ENCODE results near the gene MICALL2. TPM values are rescaled to one million over a fixed set of nuclear protein-coding genes. Genes with fewer than 3 reads are reported as not detected.

Gene MICALL2
- polyA plus RNA-seq, 2 donors = 20.9 to 50.7 TPM

DNA sequence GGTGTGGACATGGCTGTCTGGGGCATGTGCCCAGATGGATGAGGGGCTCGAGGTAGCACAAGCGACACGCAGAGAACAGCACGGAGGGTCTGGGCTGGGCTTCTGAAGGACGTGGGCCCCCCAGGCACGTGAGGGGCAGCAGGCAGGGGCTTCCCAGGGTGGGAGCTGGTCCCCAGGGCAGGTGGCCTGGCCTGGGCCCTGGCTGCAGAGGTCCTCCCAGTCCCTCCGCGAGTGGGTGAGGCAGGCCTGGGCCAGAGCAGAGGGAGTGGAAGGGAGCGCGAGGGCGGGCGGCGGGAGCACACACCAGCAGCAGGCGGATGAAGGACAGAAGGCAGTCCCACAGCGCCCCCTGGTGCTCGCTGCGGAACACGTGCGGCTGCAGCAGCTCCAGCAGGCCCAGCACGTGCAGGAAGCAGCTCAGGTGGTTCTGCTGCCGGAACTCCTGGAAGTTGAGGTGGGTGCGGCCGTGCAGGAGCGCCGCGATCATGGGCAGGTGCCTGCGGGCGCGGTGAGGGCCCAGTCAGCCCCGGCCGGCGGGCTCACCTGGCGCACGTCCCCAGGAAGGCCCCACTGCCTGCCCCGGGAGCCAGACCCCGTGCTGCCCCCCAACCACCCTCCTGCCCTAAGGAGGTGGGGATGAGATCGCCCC, 14.7 kb upstream of the MICALL2 start:
- peaks cover 3 to 13% of the 10 kb centered on the region in 2 donors for H3K4me1 ChIP-seq (ENCODE audit: control insufficient read depth in 2 of 2, insufficient read depth in 2 of 2, low read length in 1 of 2)
- no peaks in the 10 kb centered on the region for H3K27me3 ChIP-seq (ENCODE audit: control insufficient read depth in 1 of 2, insufficient read depth in 2 of 2, low read length in 2 of 2)
- H3K36me3 ChIP-seq (ENCODE audit: control insufficient read depth in 2 of 2, insufficient read depth in 2 of 2, low read length in 1 of 2) = peaks cover 18 to 75% of the 10 kb centered on the region in 2 donors
- peak overlapping the region in 1 of 2 donors; percentile 10 for H3K4me3 ChIP-seq (ENCODE audit: low read depth in 1 of 2, low read length in 2 of 2)
- 20 to 25% methylated on average over 30 to 37 of the region's 37 CpGs for WGBS, 2 donors
- H3K27ac ChIP-seq (ENCODE audit: low read depth in 2 of 2, low read length in 1 of 2) = peak overlapping the region; percentile 42 to 75
- no peaks in the 10 kb centered on the region for H3K9me3 ChIP-seq (ENCODE audit: control insufficient read depth in 2 of 2, insufficient read depth in 1 of 2, low read depth in 1 of 2, low read length in 1 of 2)

DNA sequence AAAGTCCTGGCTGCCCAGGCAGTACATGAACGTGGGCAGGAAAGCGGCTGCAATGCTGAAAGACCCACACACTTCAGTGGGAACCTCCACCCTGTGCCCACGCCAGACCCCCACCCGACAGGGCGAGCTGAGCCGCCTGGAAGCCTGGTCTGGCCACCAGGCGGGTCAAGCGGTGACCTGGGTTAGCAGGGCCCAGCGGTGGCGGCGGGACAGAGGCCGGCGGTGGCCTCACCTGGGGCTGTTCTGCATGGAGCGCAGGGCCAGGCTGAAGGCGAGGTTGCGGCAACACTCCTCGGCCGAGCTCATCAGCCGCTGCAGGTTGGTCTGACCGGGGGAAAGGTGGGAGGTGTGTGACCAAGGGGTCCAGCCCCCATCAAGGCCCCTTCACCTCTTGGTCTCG, 11.6 kb upstream of the MICALL2 start:
- H3K27me3 ChIP-seq (ENCODE audit: control insufficient read depth in 1 of 2, insufficient read depth in 2 of 2, low read length in 2 of 2) = no peaks in the 10 kb centered on the region
- no peak overlapping the region for H3K4me3 ChIP-seq (ENCODE audit: low read depth in 1 of 2, low read length in 2 of 2)
- H3K4me1 ChIP-seq (ENCODE audit: control insufficient read depth in 2 of 2, insufficient read depth in 2 of 2, low read length in 1 of 2) = peaks cover 3 to 20% of the 10 kb centered on the region in 2 donors
- peaks cover 3 to 48% of the 10 kb centered on the region in 2 donors for H3K36me3 ChIP-seq (ENCODE audit: control insufficient read depth in 2 of 2, insufficient read depth in 2 of 2, low read length in 1 of 2)
- H3K9me3 ChIP-seq (ENCODE audit: control insufficient read depth in 2 of 2, insufficient read depth in 1 of 2, low read depth in 1 of 2, low read length in 1 of 2) = no peaks in the 10 kb centered on the region
- WGBS, 2 donors = 93 to 96% methylated on average over 21 of the region's 21 CpGs
- no peak overlapping the region for H3K27ac ChIP-seq (ENCODE audit: low read depth in 2 of 2, low read length in 1 of 2)

DNA sequence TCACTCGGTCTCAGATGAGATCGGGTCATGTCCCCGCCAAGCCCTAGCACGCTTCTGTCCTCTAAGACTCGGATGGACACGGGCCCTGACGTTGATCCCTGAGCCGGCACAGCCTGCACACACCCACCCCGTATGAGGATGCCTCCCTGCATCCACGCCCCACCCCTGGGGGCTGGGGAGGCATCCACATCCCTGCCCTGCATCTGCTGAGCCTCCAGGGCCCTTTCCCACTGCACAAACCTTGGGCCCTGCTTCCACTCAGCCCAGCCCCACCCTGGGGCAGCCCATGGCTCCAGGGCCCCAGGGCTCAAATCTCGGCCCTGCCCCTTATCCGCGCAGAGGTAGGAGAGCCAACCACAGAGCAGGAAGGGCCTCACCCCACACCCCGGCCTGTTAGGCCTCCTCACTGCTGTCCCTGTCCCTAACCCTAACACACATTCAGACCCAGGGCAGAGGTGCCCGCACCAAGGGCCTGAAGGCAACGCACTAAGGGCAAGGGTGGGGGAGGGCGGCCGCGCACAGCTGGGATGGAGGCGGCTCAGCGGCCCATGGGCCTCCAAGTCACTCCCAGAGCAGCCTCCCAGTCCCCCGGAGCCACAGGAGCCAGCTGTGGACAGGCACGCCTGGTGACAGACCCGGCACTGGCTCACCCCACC, 9.5 kb upstream of the MICALL2 start:
- H3K4me1 ChIP-seq (ENCODE audit: control insufficient read depth in 2 of 2, insufficient read depth in 2 of 2, low read length in 1 of 2) = peaks cover 0 to 12% of the 10 kb centered on the region in 2 donors
- H3K27me3 ChIP-seq (ENCODE audit: control insufficient read depth in 1 of 2, insufficient read depth in 2 of 2, low read length in 2 of 2) = no peaks in the 10 kb centered on the region
- no peaks in the 10 kb centered on the region for H3K9me3 ChIP-seq (ENCODE audit: control insufficient read depth in 2 of 2, insufficient read depth in 1 of 2, low read depth in 1 of 2, low read length in 1 of 2)
- H3K36me3 ChIP-seq (ENCODE audit: control insufficient read depth in 2 of 2, insufficient read depth in 2 of 2, low read length in 1 of 2) = peaks cover 3 to 38% of the 10 kb centered on the region in 2 donors
- no peak overlapping the region for H3K4me3 ChIP-seq (ENCODE audit: low read depth in 1 of 2, low read length in 2 of 2)
- H3K27ac ChIP-seq (ENCODE audit: low read depth in 2 of 2, low read length in 1 of 2) = no peak overlapping the region
- WGBS, 2 donors = 82 to 83% methylated on average over 24 of the region's 24 CpGs

DNA sequence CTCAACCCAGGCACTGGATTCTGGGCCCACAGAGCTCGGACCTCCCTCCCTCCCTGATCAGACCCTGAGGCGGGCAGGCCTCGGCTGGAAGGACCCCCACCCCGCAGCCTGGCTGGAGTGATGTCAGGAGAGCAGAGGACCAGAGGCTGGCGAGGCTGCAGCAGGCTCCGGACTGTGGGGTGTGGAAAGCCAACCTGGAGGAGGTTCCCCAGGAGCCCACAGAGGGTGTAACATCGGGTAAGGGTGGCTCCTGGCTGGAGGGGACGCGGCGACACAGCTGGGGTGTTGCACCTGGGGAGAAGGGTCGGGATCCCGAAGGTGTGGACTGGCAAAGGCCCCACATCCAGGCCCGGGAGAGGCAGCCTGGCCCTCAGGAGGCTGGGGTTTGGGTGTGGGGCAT, 8.9 kb upstream of the MICALL2 start:
- no peaks in the 10 kb centered on the region for H3K9me3 ChIP-seq (ENCODE audit: control insufficient read depth in 2 of 2, insufficient read depth in 1 of 2, low read depth in 1 of 2, low read length in 1 of 2)
- H3K27me3 ChIP-seq (ENCODE audit: control insufficient read depth in 1 of 2, insufficient read depth in 2 of 2, low read length in 2 of 2) = no peaks in the 10 kb centered on the region
- H3K4me3 ChIP-seq (ENCODE audit: low read depth in 1 of 2, low read length in 2 of 2) = no peak overlapping the region
- 88 to 89% methylated on average over 13 of the region's 13 CpGs for WGBS, 2 donors
- H3K27ac ChIP-seq (ENCODE audit: low read depth in 2 of 2, low read length in 1 of 2) = no peak overlapping the region
- peaks cover 3 to 35% of the 10 kb centered on the region in 2 donors for H3K36me3 ChIP-seq (ENCODE audit: control insufficient read depth in 2 of 2, insufficient read depth in 2 of 2, low read length in 1 of 2)
- peaks cover 0 to 13% of the 10 kb centered on the region in 2 donors for H3K4me1 ChIP-seq (ENCODE audit: control insufficient read depth in 2 of 2, insufficient read depth in 2 of 2, low read length in 1 of 2)

DNA sequence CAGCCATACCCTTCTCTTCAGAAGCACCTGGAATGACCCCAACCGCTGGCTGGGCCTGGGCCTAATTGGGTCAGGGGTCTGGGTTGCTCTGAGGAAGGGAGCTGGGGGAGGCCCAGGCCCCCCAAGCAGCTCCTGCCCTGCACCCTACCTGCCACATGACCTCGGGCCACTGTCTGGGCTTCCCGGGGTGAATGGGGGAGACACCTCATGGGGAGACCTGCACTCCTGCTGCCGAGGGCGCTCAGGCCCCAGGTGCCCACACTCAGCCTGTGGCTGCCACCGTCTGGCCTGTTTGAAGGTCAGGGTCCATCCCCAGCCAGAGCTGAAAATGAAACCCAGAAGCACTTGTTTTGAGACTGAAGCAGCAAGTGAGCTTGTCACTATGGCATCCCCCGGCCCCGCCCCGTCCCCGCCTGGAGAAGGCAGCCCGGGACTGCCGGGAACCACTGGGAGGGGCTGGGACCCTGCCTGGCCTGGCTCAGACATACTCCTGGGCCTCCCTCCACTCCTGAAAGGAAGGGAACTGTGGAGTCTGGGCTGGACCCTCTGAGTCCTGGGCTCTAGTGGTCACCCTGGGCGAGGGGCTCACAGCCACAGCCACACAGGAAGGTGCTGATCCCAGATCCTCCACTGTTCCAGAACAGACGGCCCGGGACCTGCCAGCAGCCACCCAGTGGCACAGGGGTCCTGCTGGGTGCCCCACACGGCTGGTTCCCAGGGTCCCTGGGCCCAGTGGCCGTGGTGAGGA, 7.4 kb upstream of the MICALL2 start:
- Histone ChIP-seq H3K4me1 (ENCODE audit: control insufficient read depth in 2 of 2, insufficient read depth in 2 of 2, low read length in 1 of 2) (peaks cover 0 to 16% of the 10 kb centered on the region in 2 donors), H3K27ac (ENCODE audit: low read depth in 2 of 2, low read length in 1 of 2) (peak overlapping the region; percentile 53 to 62), H3K27me3 (ENCODE audit: control insufficient read depth in 1 of 2, insufficient read depth in 2 of 2, low read length in 2 of 2) (no peaks in the 10 kb centered on the region), H3K36me3 (ENCODE audit: control insufficient read depth in 2 of 2, insufficient read depth in 2 of 2, low read length in 1 of 2) (peaks cover 0 to 25% of the 10 kb centered on the region in 2 donors), H3K4me3 (ENCODE audit: low read depth in 1 of 2, low read length in 2 of 2) (no peak overlapping the region), H3K9me3 (ENCODE audit: control insufficient read depth in 2 of 2, insufficient read depth in 1 of 2, low read depth in 1 of 2, low read length in 1 of 2) (no peaks in the 10 kb centered on the region)
- 34 to 39% methylated on average over 16 to 17 of the region's 17 CpGs for WGBS, 2 donors

DNA sequence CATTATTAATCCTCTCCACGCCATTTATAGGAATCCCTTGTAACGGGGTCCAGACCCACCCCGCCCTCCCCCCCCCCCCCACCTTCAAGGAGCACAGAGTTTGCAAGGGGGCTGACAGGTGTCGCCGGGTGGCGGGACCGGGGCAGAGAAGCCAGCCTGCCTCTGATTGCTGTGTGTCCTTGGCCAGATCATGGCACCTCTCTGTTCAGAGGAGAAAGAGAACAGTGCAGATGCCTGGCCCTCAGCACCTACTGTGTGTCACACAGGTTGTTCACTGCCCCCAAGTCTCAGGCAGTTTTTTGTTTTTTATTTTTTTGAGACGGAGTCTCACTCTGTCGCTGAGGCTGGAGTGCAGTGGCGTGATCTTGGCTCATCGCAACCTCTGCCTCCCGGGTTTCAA, 5.4 kb upstream of the MICALL2 start:
- 64 to 69% methylated on average over 12 of the region's 12 CpGs for WGBS, 2 donors
- H3K36me3 ChIP-seq (ENCODE audit: control insufficient read depth in 2 of 2, insufficient read depth in 2 of 2, low read length in 1 of 2) = peaks cover 0 to 8% of the 10 kb centered on the region in 2 donors
- H3K9me3 ChIP-seq (ENCODE audit: control insufficient read depth in 2 of 2, insufficient read depth in 1 of 2, low read depth in 1 of 2, low read length in 1 of 2) = no peaks in the 10 kb centered on the region
- H3K4me1 ChIP-seq (ENCODE audit: control insufficient read depth in 2 of 2, insufficient read depth in 2 of 2, low read length in 1 of 2) = peaks cover 0 to 23% of the 10 kb centered on the region in 2 donors
- no peak overlapping the region for H3K27ac ChIP-seq (ENCODE audit: low read depth in 2 of 2, low read length in 1 of 2)
- no peaks in the 10 kb centered on the region for H3K27me3 ChIP-seq (ENCODE audit: control insufficient read depth in 1 of 2, insufficient read depth in 2 of 2, low read length in 2 of 2)
- no peak overlapping the region for H3K4me3 ChIP-seq (ENCODE audit: low read depth in 1 of 2, low read length in 2 of 2)

DNA sequence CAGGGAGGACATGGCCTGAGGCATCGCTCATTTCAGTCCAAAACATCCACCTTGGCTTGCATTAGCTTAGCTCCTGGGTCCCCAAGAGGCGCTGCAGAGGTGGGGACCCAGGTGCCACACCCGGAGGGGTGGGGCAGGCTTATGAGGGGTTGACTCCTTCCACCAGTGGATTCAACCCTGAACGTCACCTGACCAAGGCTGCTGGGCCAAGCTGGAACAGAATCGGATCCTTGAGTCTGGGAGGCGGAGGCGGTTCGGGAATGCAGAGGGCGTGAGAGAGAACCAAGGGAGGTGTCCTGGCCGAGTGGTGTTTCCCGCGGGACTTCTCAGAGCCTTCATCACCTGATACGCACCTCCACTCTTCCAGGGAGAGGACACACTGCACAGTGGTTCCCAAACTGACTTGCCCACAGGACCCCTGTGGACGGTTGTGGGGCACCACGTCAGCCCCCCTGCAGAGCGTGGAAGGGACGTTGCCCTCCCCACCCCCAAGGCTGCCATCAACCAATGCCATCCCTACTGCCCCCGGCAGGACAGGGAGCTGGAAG, 4.5 kb upstream of the MICALL2 start:
- H3K4me3 ChIP-seq (ENCODE audit: low read depth in 1 of 2, low read length in 2 of 2) = no peak overlapping the region
- 44 to 50% methylated on average over 18 of the region's 18 CpGs for WGBS, 2 donors
- no peaks in the 10 kb centered on the region for H3K9me3 ChIP-seq (ENCODE audit: control insufficient read depth in 2 of 2, insufficient read depth in 1 of 2, low read depth in 1 of 2, low read length in 1 of 2)
- H3K36me3 ChIP-seq (ENCODE audit: control insufficient read depth in 2 of 2, insufficient read depth in 2 of 2, low read length in 1 of 2) = no peaks in the 10 kb centered on the region
- H3K4me1 ChIP-seq (ENCODE audit: control insufficient read depth in 2 of 2, insufficient read depth in 2 of 2, low read length in 1 of 2) = peaks cover 0 to 23% of the 10 kb centered on the region in 2 donors
- no peaks in the 10 kb centered on the region for H3K27me3 ChIP-seq (ENCODE audit: control insufficient read depth in 1 of 2, insufficient read depth in 2 of 2, low read length in 2 of 2)
- no peak overlapping the region for H3K27ac ChIP-seq (ENCODE audit: low read depth in 2 of 2, low read length in 1 of 2)

DNA sequence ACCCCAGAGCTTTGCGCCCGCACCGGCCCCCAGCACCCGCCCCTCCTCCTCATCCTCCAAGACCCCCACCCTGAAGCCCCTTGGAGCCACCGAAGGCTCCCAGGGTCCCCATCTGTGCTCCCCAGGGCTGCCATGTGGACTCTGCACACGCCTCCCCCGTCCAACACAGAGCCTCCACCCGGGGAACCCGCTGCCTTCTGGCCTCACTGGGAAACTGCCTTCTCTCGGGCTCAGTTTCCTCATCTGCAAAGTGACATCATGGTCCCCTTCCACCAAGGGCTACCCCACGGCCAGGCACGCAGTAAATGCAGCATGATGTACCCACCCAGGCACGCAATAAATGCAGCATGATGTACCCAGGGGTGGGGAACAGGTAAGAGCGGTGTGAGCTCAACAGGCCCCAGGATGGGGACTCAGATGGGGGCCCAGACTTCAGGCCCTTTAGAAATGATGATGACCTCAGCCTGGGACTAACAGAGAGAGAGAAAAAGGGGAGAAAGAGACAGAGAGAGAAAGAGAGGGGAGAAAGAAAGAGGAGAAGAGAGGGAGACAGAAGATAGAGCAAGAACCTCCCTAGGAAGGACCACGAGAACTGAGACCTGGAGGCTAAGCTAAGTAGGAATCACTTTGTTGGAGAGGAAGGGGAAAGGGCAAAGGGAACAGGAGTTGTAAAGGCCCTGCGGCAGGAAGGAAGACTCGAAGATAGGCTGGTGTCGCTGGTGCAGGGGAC, 2.5 kb upstream of the MICALL2 start:
- H3K27ac ChIP-seq (ENCODE audit: low read depth in 2 of 2, low read length in 1 of 2) = peak overlapping the region in 1 of 2 donors; percentile 73
- no peaks in the 10 kb centered on the region for H3K36me3 ChIP-seq (ENCODE audit: control insufficient read depth in 2 of 2, insufficient read depth in 2 of 2, low read length in 1 of 2)
- no peaks in the 10 kb centered on the region for H3K27me3 ChIP-seq (ENCODE audit: control insufficient read depth in 1 of 2, insufficient read depth in 2 of 2, low read length in 2 of 2)
- H3K4me3 ChIP-seq (ENCODE audit: low read depth in 1 of 2, low read length in 2 of 2) = no peak overlapping the region
- no peaks in the 10 kb centered on the region for H3K9me3 ChIP-seq (ENCODE audit: control insufficient read depth in 2 of 2, insufficient read depth in 1 of 2, low read depth in 1 of 2, low read length in 1 of 2)
- H3K4me1 ChIP-seq (ENCODE audit: control insufficient read depth in 2 of 2, insufficient read depth in 2 of 2, low read length in 1 of 2) = peaks cover 3 to 34% of the 10 kb centered on the region in 2 donors
- 62 to 71% methylated on average over 18 of the region's 18 CpGs for WGBS, 2 donors
